ENCODE data around the gene IDH1. TPM values are rescaled to one million over a fixed set of nuclear protein-coding genes. Genes with fewer than 3 reads are reported as not detected.

IDH1 gene
- total RNA-seq, 1 donor from 2014 or later, result 260 TPM

DNA sequence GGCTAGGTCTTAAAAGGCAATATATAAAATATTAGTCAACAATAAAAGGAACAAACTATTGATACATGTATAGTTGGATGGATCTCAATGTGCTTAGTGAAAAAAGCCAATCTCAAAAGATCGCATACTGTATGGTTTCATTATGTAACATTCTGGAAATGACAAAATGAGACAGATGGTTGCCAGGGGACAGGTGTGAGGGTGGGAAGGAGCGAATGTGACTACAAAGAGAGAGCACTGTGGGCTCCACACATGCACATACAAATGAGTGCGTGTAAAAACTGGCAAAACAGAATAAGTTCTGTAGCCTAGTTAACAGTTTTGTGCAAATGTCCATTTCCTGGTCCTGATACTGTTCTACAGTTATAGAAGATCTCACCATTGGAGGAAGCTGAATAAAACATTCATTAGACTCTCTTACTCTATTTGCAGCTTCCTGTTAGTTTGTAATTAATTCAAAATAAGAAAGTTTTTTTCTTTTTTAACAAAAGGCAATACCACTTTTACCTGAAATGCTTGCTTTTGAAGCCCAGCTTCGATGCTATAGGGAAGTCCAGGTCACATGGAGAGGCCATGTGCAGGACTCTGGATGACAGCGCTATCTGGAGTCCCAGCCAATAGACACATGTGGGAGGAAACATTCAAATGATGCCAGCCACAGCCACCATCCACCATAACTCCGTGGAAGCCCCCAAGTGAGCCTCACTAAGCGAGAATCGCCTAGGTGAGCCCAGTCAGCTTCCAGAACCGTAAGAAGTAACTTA, 44.0 kb downstream of the IDH1 start:
- Mint-ChIP-seq H3K9me3 (ENCODE audit: low read depth) (no peaks in the 10 kb centered on the region), H3K36me3 (ENCODE audit: insufficient read depth) (no peaks in the 10 kb centered on the region), H3K27me3 (no peaks in the 10 kb centered on the region), H3K4me1 (ENCODE audit: low read depth) (peaks cover 4% of the 10 kb centered on the region), H3K27ac (no peak overlapping the region), H3K4me3 (ENCODE audit: low read depth) (no peak overlapping the region)
- TF ChIP-seq, protein P1, sequence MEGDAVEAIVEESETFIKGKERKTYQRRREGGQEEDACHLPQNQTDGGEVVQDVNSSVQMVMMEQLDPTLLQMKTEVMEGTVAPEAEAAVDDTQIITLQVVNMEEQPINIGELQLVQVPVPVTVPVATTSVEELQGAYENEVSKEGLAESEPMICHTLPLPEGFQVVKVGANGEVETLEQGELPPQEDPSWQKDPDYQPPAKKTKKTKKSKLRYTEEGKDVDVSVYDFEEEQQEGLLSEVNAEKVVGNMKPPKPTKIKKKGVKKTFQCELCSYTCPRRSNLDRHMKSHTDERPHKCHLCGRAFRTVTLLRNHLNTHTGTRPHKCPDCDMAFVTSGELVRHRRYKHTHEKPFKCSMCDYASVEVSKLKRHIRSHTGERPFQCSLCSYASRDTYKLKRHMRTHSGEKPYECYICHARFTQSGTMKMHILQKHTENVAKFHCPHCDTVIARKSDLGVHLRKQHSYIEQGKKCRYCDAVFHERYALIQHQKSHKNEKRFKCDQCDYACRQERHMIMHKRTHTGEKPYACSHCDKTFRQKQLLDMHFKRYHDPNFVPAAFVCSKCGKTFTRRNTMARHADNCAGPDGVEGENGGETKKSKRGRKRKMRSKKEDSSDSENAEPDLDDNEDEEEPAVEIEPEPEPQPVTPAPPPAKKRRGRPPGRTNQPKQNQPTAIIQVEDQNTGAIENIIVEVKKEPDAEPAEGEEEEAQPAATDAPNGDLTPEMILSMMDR (IDR thresholded peaks at IDR 0.05; ENCODE audit: unreplicated experiment), result no peak
- DNase-seq (ENCODE audit: low spot score, unreplicated experiment), result no peak

DNA sequence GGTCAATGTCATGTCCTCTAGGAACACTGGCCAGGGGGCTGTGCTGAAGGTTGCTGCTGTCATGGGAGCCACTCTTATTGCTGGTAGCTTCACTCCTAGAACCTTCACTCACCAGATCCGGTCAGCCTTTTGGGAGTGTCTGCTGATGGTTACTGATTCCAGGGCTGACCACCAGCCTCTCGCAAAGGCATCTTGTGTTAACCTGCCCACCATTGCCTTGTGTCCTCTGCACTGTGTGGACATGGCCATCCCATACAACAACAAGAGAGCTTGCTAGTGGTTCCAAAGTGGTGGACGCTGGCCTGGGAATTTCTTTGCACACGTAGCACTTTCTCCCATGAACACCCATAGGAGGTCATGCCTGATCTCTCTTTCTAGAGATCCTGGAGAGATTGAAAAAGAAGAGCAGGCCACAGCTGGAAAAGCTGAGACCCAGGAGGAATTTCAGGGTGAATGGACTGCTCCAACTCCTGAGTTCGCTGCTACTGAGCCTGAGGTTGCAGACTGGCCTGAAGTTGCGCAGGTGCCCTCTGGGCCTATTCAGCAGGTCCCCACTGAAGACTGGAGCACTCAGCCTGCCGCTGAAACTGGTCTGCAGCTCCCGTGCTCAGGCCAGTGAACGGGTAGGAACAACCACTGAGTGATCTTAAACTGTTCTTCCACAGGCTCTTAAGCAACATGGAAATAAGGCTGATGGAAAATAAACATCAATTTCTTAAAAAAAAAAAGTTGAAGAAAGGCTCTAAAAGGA, 46.4 kb downstream of the IDH1 start:
- Mint-ChIP-seq H3K36me3 (ENCODE audit: insufficient read depth) (no peaks in the 10 kb centered on the region), H3K9me3 (ENCODE audit: low read depth) (no peaks in the 10 kb centered on the region), H3K27me3 (no peaks in the 10 kb centered on the region), H3K27ac (no peak overlapping the region), H3K4me1 (ENCODE audit: low read depth) (no peaks in the 10 kb centered on the region), H3K4me3 (ENCODE audit: low read depth) (no peak overlapping the region)
- TF ChIP-seq, protein P1 (IDR thresholded peaks at IDR 0.05; ENCODE audit: unreplicated experiment), result no peak
- no peak for DNase-seq (ENCODE audit: low spot score, unreplicated experiment)

DNA sequence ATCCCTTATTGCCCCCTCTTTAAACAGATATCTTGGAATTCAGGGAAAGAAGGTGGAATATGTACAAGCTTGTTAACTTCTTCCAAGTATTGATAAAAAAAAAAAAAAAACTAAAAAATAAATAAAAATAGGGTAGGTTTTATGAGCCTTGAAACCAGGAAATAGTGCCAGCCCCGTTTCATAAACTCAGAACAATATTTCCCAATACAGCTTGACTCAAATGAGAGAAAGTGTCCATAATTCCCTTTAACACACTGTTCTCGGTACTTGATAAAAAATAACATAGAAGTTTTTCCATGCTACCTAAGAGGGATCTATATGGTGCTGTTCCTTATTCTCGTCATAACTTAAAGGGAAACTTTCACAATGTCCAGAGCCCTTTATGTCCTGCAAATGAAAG, 47.1 kb downstream of the IDH1 start:
- no peaks in the 10 kb centered on the region for H3K9me3 Mint-ChIP-seq (ENCODE audit: low read depth)
- no peaks in the 10 kb centered on the region for H3K4me1 Mint-ChIP-seq (ENCODE audit: low read depth)
- no peak for DNase-seq (ENCODE audit: low spot score, unreplicated experiment)
- no peak overlapping the region for H3K27ac Mint-ChIP-seq
- H3K27me3 Mint-ChIP-seq, result no peaks in the 10 kb centered on the region
- TF ChIP-seq, protein P1 (IDR thresholded peaks at IDR 0.05; ENCODE audit: unreplicated experiment), result no peak
- no peaks in the 10 kb centered on the region for H3K36me3 Mint-ChIP-seq (ENCODE audit: insufficient read depth)
- H3K4me3 Mint-ChIP-seq (ENCODE audit: low read depth), result no peak overlapping the region

DNA sequence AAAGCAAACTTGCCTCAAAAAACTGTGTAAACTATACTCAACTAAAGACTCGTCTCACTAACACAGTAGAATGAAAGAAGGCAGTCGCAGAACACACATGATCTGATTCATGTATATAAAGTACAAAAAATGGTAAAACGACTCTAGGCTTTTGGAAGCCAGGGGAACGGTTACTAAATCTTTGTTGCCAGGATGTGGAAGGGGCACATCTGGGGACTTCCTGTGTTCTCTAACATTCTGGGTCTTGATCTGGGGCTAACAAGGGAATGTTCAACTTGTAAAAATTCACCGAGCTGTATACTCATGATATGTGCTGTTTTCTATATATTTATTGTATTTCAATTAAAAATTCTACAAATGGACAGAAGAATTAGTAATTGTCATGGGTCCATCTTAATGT, 50.7 kb downstream of the IDH1 start:
- H3K4me3 Mint-ChIP-seq (ENCODE audit: low read depth), result no peak overlapping the region
- no peaks in the 10 kb centered on the region for H3K36me3 Mint-ChIP-seq (ENCODE audit: insufficient read depth)
- no peaks in the 10 kb centered on the region for H3K9me3 Mint-ChIP-seq (ENCODE audit: low read depth)
- no peak overlapping the region for H3K27ac Mint-ChIP-seq
- peaks cover 7% of the 10 kb centered on the region for H3K4me1 Mint-ChIP-seq (ENCODE audit: low read depth)
- H3K27me3 Mint-ChIP-seq, result no peaks in the 10 kb centered on the region
- TF ChIP-seq, protein P1 (IDR thresholded peaks at IDR 0.05; ENCODE audit: unreplicated experiment), result no peak
- DNase-seq (ENCODE audit: low spot score, unreplicated experiment), result no peak

DNA sequence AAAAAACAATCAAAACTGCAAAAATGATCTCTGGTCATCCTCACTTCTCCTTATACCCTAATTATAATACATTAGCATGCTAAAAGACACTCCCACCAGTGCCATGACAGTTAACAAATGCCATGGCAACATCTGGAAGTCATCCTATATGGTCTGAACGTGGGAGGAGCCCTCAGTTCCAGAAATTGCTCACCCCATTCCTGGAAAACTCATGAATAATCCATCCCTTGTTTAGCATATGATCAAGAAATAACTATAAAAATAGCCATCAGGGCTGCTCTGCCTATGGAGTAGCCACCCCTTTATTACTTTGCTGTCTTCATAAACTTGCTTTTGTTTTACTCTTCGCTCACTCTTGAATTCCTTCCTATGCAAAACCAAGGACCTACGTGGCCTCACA, 59.3 kb downstream of the IDH1 start:
- TF ChIP-seq, protein P1 (IDR thresholded peaks at IDR 0.05; ENCODE audit: unreplicated experiment), result no peak
- H3K4me1 Mint-ChIP-seq (ENCODE audit: low read depth), result peaks cover 9% of the 10 kb centered on the region
- H3K9me3 Mint-ChIP-seq (ENCODE audit: low read depth), result no peaks in the 10 kb centered on the region
- no peaks in the 10 kb centered on the region for H3K36me3 Mint-ChIP-seq (ENCODE audit: insufficient read depth)
- DNase-seq (ENCODE audit: low spot score, unreplicated experiment), result no peak
- no peak overlapping the region for H3K27ac Mint-ChIP-seq
- H3K4me3 Mint-ChIP-seq (ENCODE audit: low read depth), result no peak overlapping the region
- no peaks in the 10 kb centered on the region for H3K27me3 Mint-ChIP-seq
